Skeletal muscle satellite cell (primary cell): ENCODE data around the gene COL19A1.

Experiments used
- H3K27me3 ChIP-seq: 2 replicates; pipeline ENCODE4 v1.7.0; 2013; ENCODE audit warnings: low read length; ENCODE audit not compliant: control insufficient read depth, insufficient read depth
- H3K36me3 ChIP-seq: 2 replicates; pipeline ENCODE4 v1.7.0; 2013; ENCODE audit warnings: mild to moderate bottlenecking, control low read depth, low read length; ENCODE audit not compliant: insufficient read depth
- H3K4me1 ChIP-seq: 2 replicates; pipeline ENCODE4 v1.7.0; 2013; ENCODE audit warnings: low read length; ENCODE audit not compliant: control insufficient read depth, insufficient read depth
- H3K4me2 ChIP-seq: 2 replicates; pipeline ENCODE4 v1.7.0; 2013; ENCODE audit warnings: mild to moderate bottlenecking, low read length
- H3K4me3 ChIP-seq: 2 replicates; pipeline ENCODE4 v1.7.0; 2013; ENCODE audit warnings: low read length
- H3K9ac ChIP-seq: 2 replicates; pipeline ENCODE4 v1.7.0; 2013; ENCODE audit warnings: mild to moderate bottlenecking, low read depth, low read length, moderate library complexity
- H3K9me3 ChIP-seq: replicated peaks from 2 replicates; pipeline ENCODE4 v1.7.0; 2013; ENCODE audit warnings: mild to moderate bottlenecking, control low read depth, low read length

The COL19A1 gene

GRCh38 chr6:70033781-70034180 is 167.4 kb downstream of the COL19A1 start:
- no peak overlapping the region for H3K4me3 ChIP-seq
- no peak overlapping the region for H3K9ac ChIP-seq
- H3K36me3 ChIP-seq: no peaks in the 10 kb centered on the region
- H3K4me1 ChIP-seq: no peaks in the 10 kb centered on the region
- H3K9me3 ChIP-seq: no peaks in the 10 kb centered on the region
- no peaks in the 10 kb centered on the region for H3K27me3 ChIP-seq
- H3K4me2 ChIP-seq: no peak overlapping the region

- Histone ChIP-seq H3K4me2 (no peak overlapping the region), H3K4me3 (no peak overlapping the region), H3K36me3 (no peaks in the 10 kb centered on the region), H3K27me3 (no peaks in the 10 kb centered on the region), H3K4me1 (no peaks in the 10 kb centered on the region), H3K9ac (no peak overlapping the region), H3K9me3 (no peaks in the 10 kb centered on the region)
These were observed 171.1 kb downstream of the COL19A1 start for GRCh38 chr6:70037445-70037844.

GRCh38 chr6:70040766-70041165 is 174.4 kb downstream of the COL19A1 start:
- H3K4me1 ChIP-seq: no peaks in the 10 kb centered on the region
- no peaks in the 10 kb centered on the region for H3K36me3 ChIP-seq
- H3K9ac ChIP-seq: no peak overlapping the region
- no peak overlapping the region for H3K4me3 ChIP-seq
- no peaks in the 10 kb centered on the region for H3K27me3 ChIP-seq
- no peak overlapping the region for H3K4me2 ChIP-seq
- no peaks in the 10 kb centered on the region for H3K9me3 ChIP-seq

- Histone ChIP-seq H3K9me3 (no peaks in the 10 kb centered on the region), H3K9ac (no peak overlapping the region), H3K36me3 (no peaks in the 10 kb centered on the region), H3K4me2 (no peak overlapping the region), H3K4me3 (no peak overlapping the region), H3K4me1 (no peaks in the 10 kb centered on the region), H3K27me3 (no peaks in the 10 kb centered on the region)
These were observed 175.1 kb downstream of the COL19A1 start for GRCh38 chr6:70041411-70041810.

- H3K9me3 ChIP-seq: no peaks in the 10 kb centered on the region
- no peak overlapping the region for H3K4me2 ChIP-seq
- no peak overlapping the region for H3K4me3 ChIP-seq
- no peaks in the 10 kb centered on the region for H3K36me3 ChIP-seq
- H3K4me1 ChIP-seq: no peaks in the 10 kb centered on the region
- no peak overlapping the region for H3K9ac ChIP-seq
- H3K27me3 ChIP-seq: no peaks in the 10 kb centered on the region
These were observed 179.1 kb downstream of the COL19A1 start for GRCh38 chr6:70045413-70045812.

GRCh38 chr6:70051197-70052124 is 185.1 kb downstream of the COL19A1 start:
- Histone ChIP-seq H3K27me3 (no peaks in the 10 kb centered on the region), H3K9ac (no peak overlapping the region), H3K4me2 (no peak overlapping the region), H3K4me3 (no peak overlapping the region), H3K36me3 (no peaks in the 10 kb centered on the region), H3K9me3 (no peaks in the 10 kb centered on the region), H3K4me1 (no peaks in the 10 kb centered on the region)

- Histone ChIP-seq H3K9me3 (no peaks in the 10 kb centered on the region), H3K9ac (no peak overlapping the region), H3K36me3 (no peaks in the 10 kb centered on the region), H3K27me3 (no peaks in the 10 kb centered on the region), H3K4me2 (no peak overlapping the region), H3K4me1 (no peaks in the 10 kb centered on the region), H3K4me3 (no peak overlapping the region)
These were observed 192.8 kb downstream of the COL19A1 start for GRCh38 chr6:70059039-70059719.

- no peaks in the 10 kb centered on the region for H3K27me3 ChIP-seq
- no peaks in the 10 kb centered on the region for H3K9me3 ChIP-seq
- H3K9ac ChIP-seq: no peak overlapping the region
- no peak overlapping the region for H3K4me3 ChIP-seq
- no peak overlapping the region for H3K4me2 ChIP-seq
- H3K36me3 ChIP-seq: no peaks in the 10 kb centered on the region
- no peaks in the 10 kb centered on the region for H3K4me1 ChIP-seq
These were observed 194.3 kb downstream of the COL19A1 start for GRCh38 chr6:70060680-70061079.

DNA sequence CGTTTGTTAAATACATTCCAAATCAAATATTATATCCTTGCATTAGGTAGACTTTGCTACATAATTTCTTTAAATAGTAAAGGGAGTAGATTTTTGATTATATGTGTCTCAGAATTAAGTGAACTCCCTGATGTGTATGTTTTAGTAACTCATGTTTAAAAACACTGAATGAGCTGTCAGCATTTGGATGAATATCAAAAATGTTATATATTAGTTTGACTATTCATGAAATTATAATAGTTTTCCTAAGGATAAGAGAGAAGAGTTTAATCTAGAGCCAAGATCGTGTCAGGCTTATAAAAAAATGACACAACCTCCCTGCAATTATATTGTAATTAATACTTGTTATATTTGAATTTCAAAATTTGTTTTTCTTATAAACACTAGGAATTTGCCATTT is 195.2 kb downstream of the COL19A1 start:
- no peaks in the 10 kb centered on the region for H3K4me1 ChIP-seq
- H3K9me3 ChIP-seq: no peaks in the 10 kb centered on the region
- no peak overlapping the region for H3K9ac ChIP-seq
- no peaks in the 10 kb centered on the region for H3K36me3 ChIP-seq
- H3K27me3 ChIP-seq: no peaks in the 10 kb centered on the region
- H3K4me3 ChIP-seq: no peak overlapping the region
- no peak overlapping the region for H3K4me2 ChIP-seq

DNA sequence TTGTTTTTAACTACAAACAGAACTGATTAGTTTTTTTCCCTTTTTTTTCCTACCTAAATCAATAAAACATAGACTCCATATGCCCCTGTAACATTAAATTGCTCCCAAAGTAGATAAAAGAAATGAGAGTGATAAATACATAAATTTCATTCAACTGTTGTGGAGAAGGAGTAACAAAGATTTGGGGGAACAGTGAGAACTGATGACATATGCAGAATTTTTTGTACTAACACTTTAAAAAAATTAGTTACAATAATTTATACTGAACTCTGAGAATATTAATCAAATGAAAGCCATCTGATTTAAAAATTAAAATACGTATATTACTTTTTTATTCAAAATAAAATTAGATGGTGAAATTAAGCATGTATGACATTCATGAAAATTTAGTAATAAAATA is 195.7 kb downstream of the COL19A1 start:
- Histone ChIP-seq H3K27me3 (no peaks in the 10 kb centered on the region), H3K4me2 (no peak overlapping the region), H3K9me3 (no peaks in the 10 kb centered on the region), H3K4me3 (no peak overlapping the region), H3K4me1 (no peaks in the 10 kb centered on the region), H3K9ac (no peak overlapping the region), H3K36me3 (no peaks in the 10 kb centered on the region)

- H3K36me3 ChIP-seq: no peaks in the 10 kb centered on the region
- no peak overlapping the region for H3K9ac ChIP-seq
- no peaks in the 10 kb centered on the region for H3K27me3 ChIP-seq
- no peak overlapping the region for H3K4me2 ChIP-seq
- H3K4me1 ChIP-seq: no peaks in the 10 kb centered on the region
- H3K9me3 ChIP-seq: no peaks in the 10 kb centered on the region
- no peak overlapping the region for H3K4me3 ChIP-seq
These were observed 206.3 kb downstream of the COL19A1 start for GRCh38 chr6:70072540-70073179.
